ENCODE data around the gene CDC42BPA. TPM values are rescaled to one million over a fixed set of nuclear protein-coding genes. Genes with fewer than 3 reads are reported as not detected.

Gene CDC42BPA
- total RNA-seq, 2 donors from 2014 or later, result 26.4 to 36.6 TPM

- Histone ChIP-seq H3K4me3 (no peak overlapping the region), H3K27ac (no peak overlapping the region), H3K9ac (ENCODE audit: low read depth in 2 of 2, low read length in 2 of 2) (no peak overlapping the region), H3K4me1 (peaks cover 3% of the 10 kb centered on the region), H3K9me3 (no peaks in the 10 kb centered on the region), H3K36me3 (no peaks in the 10 kb centered on the region), H3K27me3 (no peaks in the 10 kb centered on the region)
- TF ChIP-seq CTCF (IDR thresholded peaks at IDR 0.05), result no peak
- no peak for DNase-seq
- intact Hi-C loops (cut with DNase I), result no loop called here
Measured at GRCh38 chr1:226994586-226995364, 323.5 kb downstream of the CDC42BPA start.

- Histone ChIP-seq H3K4me3 (no peak overlapping the region), H3K36me3 (no peaks in the 10 kb centered on the region), H3K9me3 (no peaks in the 10 kb centered on the region), H3K4me1 (peaks cover 11% of the 10 kb centered on the region), H3K9ac (ENCODE audit: low read depth in 2 of 2, low read length in 2 of 2) (no peak overlapping the region), H3K27ac (no peak overlapping the region), H3K27me3 (no peaks in the 10 kb centered on the region)
- TF ChIP-seq CTCF (IDR thresholded peaks at IDR 0.05), result no peak
- DNase-seq, result no peak
- intact Hi-C loops (cut with DNase I), result no loop called here
Measured at GRCh38 chr1:226993814-226994585, 324.3 kb downstream of the CDC42BPA start.

- Histone ChIP-seq H3K9ac (ENCODE audit: low read depth in 2 of 2, low read length in 2 of 2) (no peak overlapping the region), H3K4me3 (no peak overlapping the region), H3K4me1 (peaks cover 16% of the 10 kb centered on the region), H3K36me3 (peaks cover 2% of the 10 kb centered on the region), H3K9me3 (no peaks in the 10 kb centered on the region), H3K27ac (no peak overlapping the region), H3K27me3 (no peaks in the 10 kb centered on the region)
- intact Hi-C loops (cut with DNase I), result no loop called here
- no peak for TF ChIP-seq CTCF (IDR thresholded peaks at IDR 0.05)
- DNase-seq, result no peak
Measured at GRCh38 chr1:226991920-226992319, 326.4 kb downstream of the CDC42BPA start.

- Histone ChIP-seq H3K9me3 (no peaks in the 10 kb centered on the region), H3K27me3 (no peaks in the 10 kb centered on the region), H3K9ac (ENCODE audit: low read depth in 2 of 2, low read length in 2 of 2) (peak overlapping the region in 1 of 2 donors; percentile 76), H3K27ac (peak overlapping the region; percentile 87), H3K4me1 (peaks cover 16% of the 10 kb centered on the region), H3K36me3 (peaks cover 7% of the 10 kb centered on the region), H3K4me3 (no peak overlapping the region)
- no peak for TF ChIP-seq CTCF (IDR thresholded peaks at IDR 0.05)
- intact Hi-C loops (cut with DNase I), result no loop called here
- DNase-seq, result peak; percentile 88
Measured at GRCh38 chr1:226990133-226990716, 328.1 kb downstream of the CDC42BPA start.

GRCh38 chr1:226989085-226989920 is 329.0 kb downstream of the CDC42BPA start:
- peak; percentile 56 for DNase-seq
- no peak for TF ChIP-seq CTCF (IDR thresholded peaks at IDR 0.05)
- H3K27ac ChIP-seq, result peak overlapping the region; percentile 87
- peak overlapping the region; percentile 7 to 76 for H3K9ac ChIP-seq (ENCODE audit: low read depth in 2 of 2, low read length in 2 of 2)
- H3K4me3 ChIP-seq, result no peak overlapping the region
- intact Hi-C loops (cut with DNase I), result loop anchor here (5.0 kb wide), 1 partner anchor 42 kb away; no protein-coding TSS in a partner anchor
- H3K4me1 ChIP-seq, result peaks cover 16% of the 10 kb centered on the region
- H3K9me3 ChIP-seq, result no peaks in the 10 kb centered on the region
- peaks cover 7% of the 10 kb centered on the region for H3K36me3 ChIP-seq
- no peaks in the 10 kb centered on the region for H3K27me3 ChIP-seq

Measured in colonic mucosa (tissue), 4 donors.